ENCODE results near the gene BTG3.

BTG3 gene

GRCh38 chr21:17583898-17584297 lies 28.8 kb downstream of the BTG3 start:
- no peak for DNase-seq

- DNase-seq = no peak
Observed at GRCh38 chr21:17580319-17580718, 32.4 kb downstream of the BTG3 start.

- DNase-seq = no peak
Observed at GRCh38 chr21:17578876-17579275, 33.8 kb downstream of the BTG3 start.

- DNase-seq = no peak
Observed at GRCh38 chr21:17578162-17578561, 34.5 kb downstream of the BTG3 start.

GRCh38 chr21:17577701-17578100 lies 35.0 kb downstream of the BTG3 start:
- no peak for DNase-seq

GRCh38 chr21:17576080-17576835 lies 36.4 kb downstream of the BTG3 start:
- no peak for DNase-seq

- no peak for DNase-seq
Observed at GRCh38 chr21:17575076-17575475, 37.6 kb downstream of the BTG3 start.

- DNase-seq = no peak
Observed at GRCh38 chr21:17572431-17572830, 40.3 kb downstream of the BTG3 start.

- no peak for DNase-seq
Observed at GRCh38 chr21:17570786-17571185, 41.9 kb downstream of the BTG3 start.

- no peak for DNase-seq
Observed at GRCh38 chr21:17560377-17561025, 52.2 kb downstream of the BTG3 start.

- DNase-seq = no peak
Observed at GRCh38 chr21:17554679-17555465, 57.8 kb downstream of the BTG3 start.

GRCh38 chr21:17554120-17554519 lies 58.6 kb downstream of the BTG3 start:
- DNase-seq = no peak

GRCh38 chr21:17552410-17552809 lies 60.3 kb downstream of the BTG3 start:
- no peak for DNase-seq

GRCh38 chr21:17550671-17551308 lies 61.9 kb downstream of the BTG3 start:
- DNase-seq = no peak

- no peak for DNase-seq
Observed at GRCh38 chr21:17548262-17548661, 64.4 kb downstream of the BTG3 start.

GRCh38 chr21:17545007-17545406 lies 67.7 kb downstream of the BTG3 start:
- DNase-seq = no peak

Data from GOT3 (cell line).